GM23338 (cell line): ENCODE measurements around the gene SNTG2. TPM values are rescaled to one million over a fixed set of nuclear protein-coding genes. Genes with fewer than 3 reads are reported as not detected.

Experiments used
- ATAC-seq: fragments of 200-7000 bp; cut with Tn5 transposase; 3 replicates; pipeline ENCODE4 v1.9.1; 2020
- DNase-seq: peaks from one replicate; pipeline ENCODE4 v3.0.0-alpha.2; 2015; ENCODE audit warnings: low spot score
- H2AFZ ChIP-seq: fragments of 200-600 bp; sonication (generic); 2 replicates; pipeline ENCODE4 v1.8.0; 2016; ENCODE audit warnings: antibody characterized with exemption, mild to moderate bottlenecking, moderate library complexity
- H3F3A ChIP-seq: fragments of 200-600 bp; sonication (generic); replicated peaks from 2 replicates; pipeline ENCODE4 v1.8.0; 2017; ENCODE audit warnings: antibody characterized with exemption, mixed run types, low read depth
- H3K27ac ChIP-seq: fragments of 200-600 bp; sonication (generic); 2 replicates; pipeline ENCODE4 v1.6.1; 2016; ENCODE audit warnings: low read depth
- H3K27me3 ChIP-seq: fragments of 200-600 bp; sonication (generic); 2 replicates; pipeline ENCODE4 v1.8.0; 2016; ENCODE audit warnings: mild to moderate bottlenecking, mixed run types, moderate library complexity; ENCODE audit not compliant: insufficient read depth
- H3K36me3 ChIP-seq: fragments of 200-600 bp; sonication (generic); 2 replicates; pipeline ENCODE4 v1.8.0; 2016; ENCODE audit warnings: mild to moderate bottlenecking; ENCODE audit not compliant: insufficient read depth
- H3K4me1 ChIP-seq: fragments of 200-600 bp; sonication (generic); 2 replicates; pipeline ENCODE4 v1.8.0; 2016; ENCODE audit warnings: mild to moderate bottlenecking, moderate library complexity; ENCODE audit not compliant: insufficient read depth
- H3K4me2 ChIP-seq: fragments of 200-600 bp; sonication (generic); 2 replicates; pipeline ENCODE4 v1.7.1; 2017; ENCODE audit warnings: mixed run types
- H3K4me3 ChIP-seq: fragments of 200-600 bp; sonication (generic); 2 replicates; pipeline ENCODE4 v1.6.1; 2016; ENCODE audit warnings: mixed run types
- H3K79me2 ChIP-seq: fragments of 200-600 bp; sonication (generic); replicated peaks from 2 replicates; pipeline ENCODE4 v1.8.0; 2017; ENCODE audit warnings: mild to moderate bottlenecking; ENCODE audit not compliant: insufficient read depth
- H3K9me2 ChIP-seq: fragments of 200-600 bp; sonication (generic); 2 replicates; pipeline ENCODE4 v1.8.0; 2017; ENCODE audit not compliant: insufficient read depth
- H4K20me1 ChIP-seq: fragments of 200-600 bp; sonication (generic); replicated peaks from 2 replicates; pipeline ENCODE4 v1.8.0; 2017; ENCODE audit warnings: mild to moderate bottlenecking; ENCODE audit not compliant: insufficient read depth
- H3K27ac Mint-ChIP-seq: 2 replicates; pipeline ENCODE4 v1.8.0; 2020; ENCODE audit warnings: inconsistent platforms, mild to moderate bottlenecking, moderate library complexity, mixed read lengths
- H3K27me3 Mint-ChIP-seq: 3 replicates; pipeline ENCODE4 v1.8.0; 2022; ENCODE audit warnings: low read depth, mild to moderate bottlenecking, moderate library complexity, mixed read lengths, inconsistent platforms; ENCODE audit not compliant: insufficient read depth, poor library complexity
- H3K36me3 Mint-ChIP-seq: 3 replicates; pipeline ENCODE4 v1.8.0; 2021; ENCODE audit warnings: low read depth, mild to moderate bottlenecking, inconsistent platforms, moderate library complexity, mixed read lengths
- H3K4me1 Mint-ChIP-seq: 3 replicates; pipeline ENCODE4 v1.8.0; 2020; ENCODE audit warnings: mild to moderate bottlenecking, inconsistent platforms, mixed read lengths
- H3K4me3 Mint-ChIP-seq: 3 replicates; pipeline ENCODE4 v1.8.0; 2021; ENCODE audit warnings: moderate library complexity, mild to moderate bottlenecking, inconsistent platforms, mixed read lengths
- H3K9me3 Mint-ChIP-seq: 3 replicates; pipeline ENCODE4 v1.8.0; 2020; ENCODE audit warnings: moderate library complexity, mild to moderate bottlenecking, inconsistent platforms, mixed read lengths
- EZH2phosphoT487 ChIP-seq: fragments of 200-600 bp; sonication (generic); IDR thresholded peaks from one replicate; pipeline ENCODE4 v1.8.1; 2018; ENCODE audit warnings: antibody characterized with exemption; ENCODE audit not compliant: unreplicated experiment
- POLR2AphosphoS5 ChIP-seq: IDR thresholded peaks from 2 replicates; pipeline ENCODE4 v1.6.1; 2016; ENCODE audit warnings: antibody characterized with exemption, low read depth
- ZNF331 ChIP-seq: fragments of 250-450 bp; sonication (Bioruptor Pico); IDR thresholded peaks from 2 replicates; pipeline ENCODE4 v1.5.0; 2020; ENCODE audit warnings: low read depth, mild to moderate bottlenecking, moderate library complexity
- polyA plus RNA-seq: library from polyadenylated mRNA; unstranded; fragments of >200 nt; fragmentation: Nextera tagmentation; extraction: Ambion mirVana; gene quantifications from 2 replicates; pipeline ENCODE4 v1.2.1, GENCODE V29; 2016
- total RNA-seq: library from RNA; depleted of rRNA; stranded (reverse); fragments of >200 nt; shearing (Covaris generic); gene quantifications from 2 replicates; pipeline ENCODE4 v1.2.3, GENCODE V29; 2014
- TF ChIP-seq, protein P1 (sequence below): fragments of 250-450 bp; sonication (Bioruptor Pico); IDR thresholded peaks from 2 replicates; pipeline ENCODE4 v1.5.0; 2020; ENCODE audit warnings: mild to moderate bottlenecking, moderate library complexity
- TF ChIP-seq, protein P2 (sequence below): IDR thresholded peaks from 2 replicates; pipeline ENCODE4 v1.6.1; 2016; ENCODE audit warnings: antibody characterized with exemption

The SNTG2 gene
- total and polyA plus RNA-seq, 2 experiments from 2014 or later = 27.5 to 60.4 TPM

DNA sequence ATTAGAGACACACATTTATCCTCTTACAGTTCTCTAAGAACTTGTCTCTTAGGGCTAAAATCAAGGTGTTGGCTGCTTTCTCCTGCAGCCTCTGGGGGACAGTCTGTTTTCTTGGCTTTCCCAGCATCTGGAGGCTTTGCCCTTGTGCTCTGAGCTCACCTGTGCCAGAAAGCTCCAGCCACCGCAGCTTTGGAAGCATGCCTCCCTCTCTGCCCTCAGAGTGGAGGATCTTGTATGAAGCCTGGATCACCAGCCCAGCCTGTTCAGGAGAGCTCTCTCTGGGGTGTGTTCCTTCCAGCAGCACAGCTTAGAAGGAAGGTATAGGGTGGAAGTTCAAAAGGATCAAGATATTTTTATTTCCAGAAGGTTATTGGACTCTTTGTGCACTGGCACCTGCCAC, 409.5 kb downstream of the SNTG2 start (continued):
- TF ChIP-seq, protein P1, sequence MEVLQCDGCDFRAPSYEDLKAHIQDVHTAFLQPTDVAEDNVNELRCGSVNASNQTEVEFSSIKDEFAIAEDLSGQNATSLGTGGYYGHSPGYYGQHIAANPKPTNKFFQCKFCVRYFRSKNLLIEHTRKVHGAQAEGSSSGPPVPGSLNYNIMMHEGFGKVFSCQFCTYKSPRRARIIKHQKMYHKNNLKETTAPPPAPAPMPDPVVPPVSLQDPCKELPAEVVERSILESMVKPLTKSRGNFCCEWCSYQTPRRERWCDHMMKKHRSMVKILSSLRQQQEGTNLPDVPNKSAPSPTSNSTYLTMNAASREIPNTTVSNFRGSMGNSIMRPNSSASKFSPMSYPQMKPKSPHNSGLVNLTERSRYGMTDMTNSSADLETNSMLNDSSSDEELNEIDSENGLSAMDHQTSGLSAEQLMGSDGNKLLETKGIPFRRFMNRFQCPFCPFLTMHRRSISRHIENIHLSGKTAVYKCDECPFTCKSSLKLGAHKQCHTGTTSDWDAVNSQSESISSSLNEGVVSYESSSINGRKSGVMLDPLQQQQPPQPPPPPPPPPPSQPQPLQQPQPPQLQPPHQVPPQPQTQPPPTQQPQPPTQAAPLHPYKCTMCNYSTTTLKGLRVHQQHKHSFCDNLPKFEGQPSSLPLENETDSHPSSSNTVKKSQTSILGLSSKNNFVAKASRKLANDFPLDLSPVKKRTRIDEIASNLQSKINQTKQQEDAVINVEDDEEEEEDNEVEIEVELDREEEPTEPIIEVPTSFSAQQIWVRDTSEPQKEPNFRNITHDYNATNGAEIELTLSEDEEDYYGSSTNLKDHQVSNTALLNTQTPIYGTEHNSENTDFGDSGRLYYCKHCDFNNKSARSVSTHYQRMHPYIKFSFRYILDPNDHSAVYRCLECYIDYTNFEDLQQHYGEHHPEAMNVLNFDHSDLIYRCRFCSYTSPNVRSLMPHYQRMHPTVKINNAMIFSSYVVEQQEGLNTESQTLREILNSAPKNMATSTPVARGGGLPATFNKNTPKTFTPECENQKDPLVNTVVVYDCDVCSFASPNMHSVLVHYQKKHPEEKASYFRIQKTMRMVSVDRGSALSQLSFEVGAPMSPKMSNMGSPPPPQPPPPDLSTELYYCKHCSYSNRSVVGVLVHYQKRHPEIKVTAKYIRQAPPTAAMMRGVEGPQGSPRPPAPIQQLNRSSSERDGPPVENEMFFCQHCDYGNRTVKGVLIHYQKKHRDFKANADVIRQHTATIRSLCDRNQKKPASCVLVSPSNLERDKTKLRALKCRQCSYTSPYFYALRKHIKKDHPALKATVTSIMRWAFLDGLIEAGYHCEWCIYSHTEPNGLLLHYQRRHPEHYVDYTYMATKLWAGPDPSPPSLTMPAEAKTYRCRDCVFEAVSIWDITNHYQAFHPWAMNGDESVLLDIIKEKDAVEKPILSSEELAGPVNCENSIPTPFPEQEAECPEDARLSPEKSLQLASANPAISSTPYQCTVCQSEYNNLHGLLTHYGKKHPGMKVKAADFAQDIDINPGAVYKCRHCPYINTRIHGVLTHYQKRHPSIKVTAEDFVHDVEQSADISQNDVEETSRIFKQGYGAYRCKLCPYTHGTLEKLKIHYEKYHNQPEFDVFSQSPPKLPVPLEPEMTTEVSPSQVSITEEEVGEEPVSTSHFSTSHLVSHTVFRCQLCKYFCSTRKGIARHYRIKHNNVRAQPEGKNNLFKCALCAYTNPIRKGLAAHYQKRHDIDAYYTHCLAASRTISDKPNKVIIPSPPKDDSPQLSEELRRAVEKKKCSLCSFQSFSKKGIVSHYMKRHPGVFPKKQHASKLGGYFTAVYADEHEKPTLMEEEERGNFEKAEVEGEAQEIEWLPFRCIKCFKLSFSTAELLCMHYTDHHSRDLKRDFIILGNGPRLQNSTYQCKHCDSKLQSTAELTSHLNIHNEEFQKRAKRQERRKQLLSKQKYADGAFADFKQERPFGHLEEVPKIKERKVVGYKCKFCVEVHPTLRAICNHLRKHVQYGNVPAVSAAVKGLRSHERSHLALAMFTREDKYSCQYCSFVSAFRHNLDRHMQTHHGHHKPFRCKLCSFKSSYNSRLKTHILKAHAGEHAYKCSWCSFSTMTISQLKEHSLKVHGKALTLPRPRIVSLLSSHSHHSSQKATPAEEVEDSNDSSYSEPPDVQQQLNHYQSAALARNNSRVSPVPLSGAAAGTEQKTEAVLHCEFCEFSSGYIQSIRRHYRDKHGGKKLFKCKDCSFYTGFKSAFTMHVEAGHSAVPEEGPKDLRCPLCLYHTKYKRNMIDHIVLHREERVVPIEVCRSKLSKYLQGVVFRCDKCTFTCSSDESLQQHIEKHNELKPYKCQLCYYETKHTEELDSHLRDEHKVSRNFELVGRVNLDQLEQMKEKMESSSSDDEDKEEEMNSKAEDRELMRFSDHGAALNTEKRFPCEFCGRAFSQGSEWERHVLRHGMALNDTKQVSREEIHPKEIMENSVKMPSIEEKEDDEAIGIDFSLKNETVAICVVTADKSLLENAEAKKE (CRISPR knock-in tag) = no peak
- TF ChIP-seq ZNF331 (CRISPR knock-in tag) (no peak), POLR2AphosphoS5 (no peak), EZH2phosphoT487 (no peak)
- TF ChIP-seq, protein P2, sequence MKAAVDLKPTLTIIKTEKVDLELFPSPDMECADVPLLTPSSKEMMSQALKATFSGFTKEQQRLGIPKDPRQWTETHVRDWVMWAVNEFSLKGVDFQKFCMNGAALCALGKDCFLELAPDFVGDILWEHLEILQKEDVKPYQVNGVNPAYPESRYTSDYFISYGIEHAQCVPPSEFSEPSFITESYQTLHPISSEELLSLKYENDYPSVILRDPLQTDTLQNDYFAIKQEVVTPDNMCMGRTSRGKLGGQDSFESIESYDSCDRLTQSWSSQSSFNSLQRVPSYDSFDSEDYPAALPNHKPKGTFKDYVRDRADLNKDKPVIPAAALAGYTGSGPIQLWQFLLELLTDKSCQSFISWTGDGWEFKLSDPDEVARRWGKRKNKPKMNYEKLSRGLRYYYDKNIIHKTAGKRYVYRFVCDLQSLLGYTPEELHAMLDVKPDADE = no peak

DNA sequence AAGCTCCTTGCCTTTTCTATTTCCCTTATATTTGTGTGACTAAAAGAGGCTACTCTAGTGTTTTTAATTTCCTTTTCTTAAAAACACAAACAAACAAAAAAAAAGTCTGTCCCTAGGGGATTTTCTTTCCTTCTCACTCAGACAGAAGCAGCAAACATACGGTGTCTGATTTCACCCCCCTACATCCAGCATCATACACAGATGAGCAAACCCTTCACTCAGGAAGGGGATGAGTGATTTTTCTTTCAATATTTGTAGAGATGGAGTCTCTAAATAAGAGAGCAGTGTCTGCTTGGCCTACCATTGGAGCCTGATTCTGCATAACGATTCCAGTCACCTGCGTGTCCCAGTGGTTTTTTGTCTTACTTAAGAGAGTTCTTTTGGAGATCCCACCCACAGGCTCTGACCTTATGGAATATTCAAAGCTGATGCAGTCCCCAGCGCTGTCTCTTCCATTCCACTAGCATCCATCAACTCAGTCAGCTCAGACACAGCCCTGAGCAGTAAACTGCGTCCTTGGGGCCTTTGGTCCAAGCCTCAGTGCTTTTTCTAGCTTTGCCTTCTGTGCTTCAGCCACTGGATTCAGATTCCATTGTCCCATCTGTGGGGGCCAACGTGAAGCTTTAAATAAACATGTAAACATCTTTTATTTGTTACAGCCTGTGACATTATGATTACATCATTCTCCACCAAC, 410.1 kb downstream of the SNTG2 start:
- Mint-ChIP-seq H3K27me3 (peaks cover 4% of the 10 kb centered on the region), H3K4me1 (peaks cover 19% of the 10 kb centered on the region), H3K27ac (no peak overlapping the region; the same call in 1 of the 2 replicates), H3K4me3 (no peak overlapping the region), H3K9me3 (peaks cover 6% of the 10 kb centered on the region; the same call in 2 of the 3 replicates), H3K36me3 (peaks cover 6% of the 10 kb centered on the region; the same call in 2 of the 3 replicates)
- Histone ChIP-seq H4K20me1 (no peaks in the 10 kb centered on the region), H3K4me1 (no peaks in the 10 kb centered on the region), H2AFZ (no peak overlapping the region), H3K4me3 (no peak overlapping the region), H3K27me3 (no peaks in the 10 kb centered on the region), H3K36me3 (no peaks in the 10 kb centered on the region), H3K27ac (no peak overlapping the region), H3K9me2 (no peaks in the 10 kb centered on the region), H3K4me2 (no peak overlapping the region), H3F3A (no peaks in the 10 kb centered on the region), H3K79me2 (no peaks in the 10 kb centered on the region)
- TF ChIP-seq, protein P2 = no peak
- no peak for DNase-seq
- ATAC-seq = no peak
